HG02870 (cell line): ENCODE measurements around the gene CMKLR1.

Source experiments
- ATAC-seq: cut with Tn5 transposase; IDR thresholded peaks from one replicate; pipeline ENCODE4 v1.9.1; 2021; ENCODE audit warnings: mild to moderate bottlenecking, moderate library complexity; ENCODE audit not compliant: unreplicated experiment

The CMKLR1 gene

GRCh38 chr12:108363565-108363964 is 24.5 kb upstream of the CMKLR1 start:
- ATAC-seq: no peak

DNA sequence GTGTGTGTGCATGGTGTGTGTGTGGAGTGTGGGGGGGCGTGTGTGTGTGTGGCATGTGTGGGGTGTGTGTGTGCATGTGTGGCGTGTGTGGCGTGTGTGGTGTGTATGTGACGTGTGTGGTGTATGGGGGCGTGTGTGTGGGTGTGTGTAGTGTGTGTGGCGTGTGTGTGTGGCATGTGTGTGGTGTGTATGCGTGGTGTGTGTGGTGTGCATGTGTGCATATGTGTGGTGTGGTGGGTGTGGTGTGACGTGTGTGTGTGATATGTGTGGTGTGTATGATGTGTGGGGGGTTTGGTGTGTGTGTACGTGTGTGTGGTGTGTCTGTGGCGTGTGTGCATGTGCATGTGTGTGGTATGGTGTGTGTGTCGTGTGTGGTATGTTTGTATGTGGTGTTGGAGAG is 24.1 kb upstream of the CMKLR1 start:
- no peak for ATAC-seq

- no peak for ATAC-seq
These were observed 22.5 kb upstream of the CMKLR1 start for GRCh38 chr12:108361606-108362005.

GRCh38 chr12:108360487-108360886 is 21.4 kb upstream of the CMKLR1 start:
- ATAC-seq: peak; percentile 63

DNA sequence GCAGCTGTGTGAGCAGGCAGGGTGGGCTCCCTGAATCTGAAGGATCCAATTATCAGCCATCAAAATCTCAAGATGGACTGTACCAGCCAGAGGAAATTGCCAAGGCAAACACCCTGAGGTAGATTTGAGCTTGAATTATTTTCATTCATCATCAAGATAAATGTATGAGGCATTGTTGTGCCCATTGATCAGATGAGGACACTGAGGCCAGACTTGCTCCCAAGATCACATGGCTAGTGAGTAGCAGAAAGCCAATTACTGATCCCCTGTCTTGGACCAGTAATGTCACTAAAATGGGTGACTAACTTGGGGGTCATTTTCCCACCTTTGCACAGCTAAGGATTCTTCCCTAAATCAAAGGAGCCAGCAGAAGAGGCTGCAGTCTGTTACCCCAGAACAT is 20.9 kb upstream of the CMKLR1 start:
- ATAC-seq: no peak

DNA sequence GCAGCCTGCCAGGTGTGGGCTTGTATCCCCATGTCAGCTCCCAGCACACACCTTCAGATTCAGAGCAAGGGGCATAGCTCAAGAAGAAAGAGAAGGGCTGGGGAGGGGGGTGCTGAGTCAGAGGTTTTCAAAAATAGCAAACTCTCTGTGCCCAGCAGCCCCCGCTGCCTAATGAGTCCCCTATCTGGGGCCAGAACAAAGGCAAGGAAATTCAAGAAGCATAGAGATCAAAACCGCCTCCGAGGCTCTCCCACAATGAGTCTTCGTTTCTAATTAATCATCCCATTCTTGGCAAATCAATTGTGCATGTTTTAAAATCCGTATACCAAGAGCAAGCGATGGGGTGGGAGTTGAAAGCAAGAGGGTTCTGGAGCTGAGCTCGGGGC is 19.5 kb upstream of the CMKLR1 start:
- ATAC-seq: no peak

- no peak for ATAC-seq
These were observed 18.9 kb upstream of the CMKLR1 start for GRCh38 chr12:108357834-108358579.

DNA sequence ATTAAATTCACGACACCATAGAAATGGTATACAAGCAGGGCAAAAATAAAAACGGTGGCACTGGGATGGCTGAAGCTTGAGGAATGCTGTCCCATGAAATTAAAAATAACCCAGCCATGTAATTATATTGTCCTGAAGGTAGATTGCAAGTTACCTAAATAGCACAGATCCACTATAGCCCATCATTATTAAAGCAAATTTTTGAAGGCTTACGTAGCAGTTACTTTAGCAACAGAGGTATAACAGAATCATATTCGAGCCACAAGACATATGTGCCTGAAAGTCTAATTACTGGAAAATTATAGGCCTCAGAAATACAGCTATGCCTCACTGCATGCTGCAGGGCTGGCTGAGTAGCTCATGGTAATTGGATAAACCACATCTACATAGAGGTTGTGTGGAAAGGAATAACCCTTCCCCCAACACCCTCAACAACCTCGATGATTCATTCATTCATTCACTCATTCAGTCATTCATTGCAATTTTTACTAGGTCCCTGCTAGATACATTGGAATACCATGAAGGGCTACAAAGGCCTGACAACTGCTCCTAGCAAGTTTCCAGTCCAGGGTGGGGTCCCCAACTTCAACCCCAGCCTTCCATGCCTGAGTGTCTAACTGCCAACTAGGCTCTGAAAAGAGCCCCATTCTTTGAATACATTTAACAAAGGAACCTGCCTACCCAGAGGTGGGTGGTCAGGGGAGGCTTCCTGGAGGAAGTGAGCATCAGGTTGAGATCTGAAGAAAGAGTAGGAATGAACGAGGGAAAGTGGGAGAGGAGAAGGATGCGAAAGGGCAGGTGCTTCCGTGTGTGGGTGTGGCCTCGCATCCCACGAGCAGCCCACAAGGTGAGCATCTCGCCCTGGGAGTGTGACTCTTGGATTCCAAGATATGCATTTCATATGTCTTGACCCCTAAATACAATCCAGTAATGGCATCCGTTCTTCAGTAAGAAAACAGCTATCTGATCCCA is 18.0 kb upstream of the CMKLR1 start:
- ATAC-seq: no peak

DNA sequence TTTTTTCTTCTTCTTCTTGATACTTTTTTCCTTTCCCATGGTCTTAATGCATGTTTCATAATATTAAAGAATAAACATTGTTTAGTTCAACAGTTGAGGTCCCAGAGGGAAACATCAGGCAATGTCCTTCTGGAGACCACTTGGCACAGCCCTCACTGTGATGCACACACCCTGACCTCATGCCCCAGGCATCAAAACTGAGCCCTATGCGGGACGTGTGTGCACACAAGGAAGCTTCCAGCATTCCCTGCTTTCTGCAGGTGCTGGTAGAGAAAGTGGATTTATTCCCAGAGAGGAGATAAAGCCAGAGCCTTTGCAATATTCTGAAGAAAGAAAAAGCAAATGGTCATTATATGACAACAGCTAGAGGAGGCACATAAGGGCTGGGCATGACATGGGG is 16.0 kb upstream of the CMKLR1 start:
- ATAC-seq: no peak

DNA sequence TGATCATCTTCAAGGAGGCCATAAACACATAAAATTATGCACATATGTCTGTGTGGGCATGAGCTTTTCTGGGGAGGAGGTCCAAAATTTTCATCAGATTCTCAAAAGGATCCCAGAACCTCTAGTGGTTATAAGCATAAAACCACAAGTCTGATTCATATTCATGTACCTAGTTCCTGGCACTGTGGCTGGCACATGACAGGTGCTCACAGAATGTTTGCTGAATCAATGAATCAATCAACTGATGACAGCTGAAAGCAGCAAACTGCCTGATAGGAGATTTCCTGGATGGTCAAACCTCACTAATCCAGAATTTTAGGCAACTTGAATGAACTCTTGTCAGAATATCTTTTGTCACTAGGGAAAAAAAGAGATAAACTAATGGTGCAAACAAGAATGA is 13.5 kb upstream of the CMKLR1 start:
- no peak for ATAC-seq

DNA sequence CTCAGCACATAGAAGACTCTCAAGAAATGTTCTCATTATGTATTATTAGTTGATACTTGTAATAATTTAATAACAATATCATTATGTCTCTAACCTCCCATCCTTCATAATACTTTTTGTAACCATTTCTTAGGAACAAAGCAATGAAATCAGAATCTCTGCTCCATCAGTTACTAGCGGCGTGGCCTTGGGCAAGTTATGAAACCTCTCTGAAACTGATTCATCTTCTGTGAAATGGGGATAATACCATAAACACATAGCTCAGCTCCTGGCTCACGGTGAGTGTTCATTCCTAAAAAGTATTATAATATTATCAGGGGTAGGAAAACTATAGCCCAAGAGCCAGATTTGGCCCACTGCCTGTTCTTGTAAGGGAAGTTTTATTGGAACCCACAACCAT is 11.4 kb upstream of the CMKLR1 start:
- no peak for ATAC-seq

- ATAC-seq: no peak
These were observed 10.2 kb upstream of the CMKLR1 start for GRCh38 chr12:108349278-108349688.

DNA sequence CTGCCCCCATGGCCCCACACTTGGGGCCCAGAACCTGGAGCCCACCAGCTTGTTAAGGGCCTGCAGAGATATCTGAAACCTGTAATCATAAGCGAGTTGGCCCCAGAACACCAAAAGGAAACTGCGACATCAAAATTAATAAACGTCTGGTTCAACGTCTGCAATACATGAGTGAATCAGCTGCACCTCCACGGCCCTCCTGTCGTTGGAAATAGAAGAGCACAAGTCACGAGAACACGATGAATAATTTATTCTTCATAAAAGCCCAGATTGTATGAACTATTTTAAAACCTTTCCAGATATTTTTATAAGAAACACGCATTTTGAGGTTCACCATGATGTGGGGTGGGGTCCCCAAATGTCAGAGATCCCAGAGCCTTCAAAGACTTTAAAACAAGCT is 9.7 kb upstream of the CMKLR1 start:
- no peak for ATAC-seq

GRCh38 chr12:108346727-108347710 is 7.9 kb upstream of the CMKLR1 start:
- ATAC-seq: no peak

DNA sequence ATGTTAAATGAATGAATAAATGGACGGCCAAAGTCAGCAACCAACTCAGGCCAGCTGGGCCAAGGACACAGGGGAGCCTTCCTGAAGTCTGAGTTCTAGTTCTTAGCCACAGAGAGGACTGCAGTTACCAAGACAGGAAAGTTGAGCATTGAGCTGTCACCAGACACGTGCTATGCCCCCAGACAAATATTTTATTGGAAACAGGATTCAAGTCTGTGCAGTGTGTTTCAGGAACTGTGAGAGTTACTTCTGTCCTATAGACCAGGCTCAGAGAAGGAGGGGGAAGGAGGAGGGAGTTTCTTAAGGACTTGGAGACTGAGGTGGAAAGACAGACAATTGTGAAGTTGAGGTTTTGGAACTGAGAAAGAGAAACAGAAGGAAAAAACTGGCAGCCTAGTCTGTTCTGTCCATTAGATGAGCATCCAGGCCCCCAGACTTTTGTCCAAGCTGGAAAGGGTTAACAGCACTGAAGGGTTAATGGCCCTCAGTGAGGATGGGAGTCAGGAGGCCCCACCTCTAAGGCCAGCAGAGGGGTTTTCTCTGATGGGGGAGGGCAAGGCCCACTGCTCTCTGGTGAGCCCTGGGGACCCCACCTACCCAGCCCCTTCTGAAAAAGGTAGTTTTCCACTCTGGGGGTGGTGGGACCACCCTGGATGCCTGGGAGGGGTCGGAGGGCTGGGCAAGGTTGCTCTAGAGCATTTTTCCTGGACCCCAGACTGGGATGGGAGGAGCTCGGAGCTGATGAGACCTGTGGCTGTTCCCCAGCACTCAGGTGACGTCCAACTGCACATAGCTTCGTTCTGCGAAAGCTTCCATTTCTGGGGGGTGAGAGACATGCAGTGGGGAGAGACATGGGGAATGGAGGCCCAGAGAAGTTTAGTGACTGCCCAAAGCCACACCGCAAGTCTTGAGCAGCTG is 6.9 kb upstream of the CMKLR1 start:
- ATAC-seq: no peak

- ATAC-seq: no peak
These were observed 3.9 kb upstream of the CMKLR1 start for GRCh38 chr12:108342985-108343384.

GRCh38 chr12:108341854-108342847 is 3.0 kb upstream of the CMKLR1 start:
- no peak for ATAC-seq

GRCh38 chr12:108341356-108341755 is 2.2 kb upstream of the CMKLR1 start:
- ATAC-seq: no peak

GRCh38 chr12:108340037-108340436 is 926 bp upstream of the CMKLR1 start:
- no peak for ATAC-seq
